HG03139 (cell line): ENCODE data around the gene C19orf85.
"Not testable (repeated sequence)": the region's sequence is repeated elsewhere in the genome, so short reads cannot be mapped to it uniquely, and the experiment has no call there.

Experiments used
- ATAC-seq: cut with Tn5 transposase; IDR thresholded peaks from one replicate; pipeline ENCODE4 v1.9.1; 2021; ENCODE audit not compliant: unreplicated experiment

The C19orf85 gene

GRCh38 chr19:55459950-55460657, 4.4 kb downstream of the C19orf85 start:
- ATAC-seq = no peak

DNA sequence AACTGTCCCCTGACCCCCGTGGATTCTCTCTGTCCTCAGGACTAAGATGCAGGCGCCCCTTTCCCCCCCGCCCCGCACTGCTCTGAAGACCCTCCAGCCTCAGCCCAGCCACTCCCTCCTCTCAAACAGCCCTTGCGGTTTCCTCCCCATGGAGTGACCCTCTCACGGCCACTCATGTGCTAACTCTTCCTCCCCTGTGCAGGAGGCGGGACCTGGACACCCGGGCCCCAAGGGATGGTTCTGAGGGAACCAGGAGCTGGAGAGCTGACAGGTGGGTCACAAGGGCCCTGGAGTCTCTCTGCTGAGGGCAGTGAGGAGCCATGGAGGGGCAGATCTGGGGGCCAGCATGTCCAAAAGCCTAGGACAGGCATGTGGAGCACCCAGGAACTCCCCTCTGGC, 5.0 kb downstream of the C19orf85 start:
- ATAC-seq = no peak

- ATAC-seq = no peak
Measured at GRCh38 chr19:55457683-55458457, 6.7 kb downstream of the C19orf85 start.

DNA sequence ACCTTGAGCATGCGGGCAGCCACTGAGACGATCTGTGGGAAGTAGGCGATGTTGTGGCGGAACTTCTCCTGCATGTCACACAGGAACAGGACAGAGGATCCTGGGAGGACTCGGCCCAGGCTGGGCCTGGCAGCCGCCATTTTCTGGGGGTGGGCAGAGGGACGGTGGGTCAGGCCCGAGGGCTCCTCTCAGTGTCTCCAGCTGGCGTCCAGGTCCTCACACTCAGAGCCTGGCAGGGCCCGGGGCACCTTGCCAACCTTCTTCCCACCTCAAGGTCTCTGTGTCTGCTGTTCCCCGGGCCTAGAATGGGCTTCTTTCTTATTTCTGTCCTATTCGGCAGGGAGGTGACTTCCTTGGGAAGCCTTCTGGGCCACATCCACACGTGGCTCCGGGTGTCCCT, 8.2 kb downstream of the C19orf85 start:
- ATAC-seq = no peak

DNA sequence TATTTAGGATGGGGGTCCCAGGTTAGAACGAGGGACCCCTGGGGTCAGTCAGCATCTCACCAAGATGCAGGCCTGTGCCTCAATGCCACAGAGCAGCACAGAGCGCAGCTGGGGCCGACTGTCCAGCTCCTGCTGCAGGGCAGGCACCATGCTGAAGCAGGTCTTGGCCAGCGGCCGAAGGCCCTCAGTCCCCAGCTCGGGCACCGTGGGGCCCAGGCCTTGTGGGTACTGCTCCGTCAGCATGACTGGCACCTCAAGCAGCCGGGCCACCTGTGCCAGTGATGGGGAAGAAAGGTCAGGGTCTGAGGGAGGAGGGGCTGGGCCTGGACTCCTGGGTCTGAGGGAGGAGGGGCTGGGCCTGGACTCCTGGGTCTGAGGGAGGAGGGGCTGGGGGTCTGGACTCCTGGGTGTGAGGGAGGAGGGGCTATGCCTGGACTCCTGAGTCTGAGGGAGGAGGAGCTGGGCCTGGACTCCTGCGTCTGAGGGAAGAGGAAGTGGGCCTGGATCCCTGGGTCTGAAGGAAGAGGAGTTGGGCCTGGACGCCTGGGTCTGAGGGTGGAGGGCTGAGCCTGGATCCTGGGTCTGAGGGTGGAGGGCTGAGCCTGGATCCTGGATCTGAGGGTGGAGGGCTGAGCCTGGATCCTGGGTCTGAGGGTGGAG, 8.8 kb downstream of the C19orf85 start:
- no peak for ATAC-seq

GRCh38 chr19:55454787-55455243, 9.7 kb downstream of the C19orf85 start:
- no peak for ATAC-seq

DNA sequence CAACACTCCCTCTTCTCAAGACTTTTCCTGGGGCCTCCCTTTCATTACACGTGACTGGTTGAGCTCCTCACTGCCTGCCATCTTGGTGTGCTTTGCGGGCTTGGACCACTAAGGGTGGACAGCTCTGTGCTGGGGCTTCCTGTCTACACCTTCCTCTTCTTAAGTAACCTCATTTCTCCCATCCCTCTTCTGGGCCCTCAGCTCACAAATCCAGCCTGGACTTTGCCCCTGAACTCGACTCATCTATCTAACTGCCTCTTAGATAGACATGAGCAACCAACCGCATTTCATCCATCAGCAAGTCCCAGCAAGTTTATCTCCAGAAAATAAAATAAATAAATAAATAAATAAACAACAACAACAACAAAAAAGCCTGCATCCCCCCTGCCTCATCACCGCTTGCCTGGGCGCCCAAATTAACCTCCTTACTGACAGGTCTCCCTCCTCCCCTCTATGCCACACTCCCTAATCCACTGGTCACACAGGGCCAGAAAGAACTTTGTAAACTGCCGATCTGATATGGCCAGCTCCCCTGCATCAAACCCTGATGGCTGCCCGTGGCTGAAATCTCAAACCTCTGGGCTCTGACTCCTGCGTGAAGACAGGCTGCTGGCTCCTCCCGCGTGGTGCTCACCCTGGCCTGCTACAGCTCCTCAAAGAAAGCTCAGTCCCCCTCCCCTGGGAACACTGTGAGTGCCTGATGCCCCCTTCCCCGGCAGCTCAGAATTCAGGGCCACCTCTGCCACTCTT, 10.9 kb downstream of the C19orf85 start:
- no peak for ATAC-seq

GRCh38 chr19:55452749-55453346, 11.7 kb downstream of the C19orf85 start:
- no peak for ATAC-seq

DNA sequence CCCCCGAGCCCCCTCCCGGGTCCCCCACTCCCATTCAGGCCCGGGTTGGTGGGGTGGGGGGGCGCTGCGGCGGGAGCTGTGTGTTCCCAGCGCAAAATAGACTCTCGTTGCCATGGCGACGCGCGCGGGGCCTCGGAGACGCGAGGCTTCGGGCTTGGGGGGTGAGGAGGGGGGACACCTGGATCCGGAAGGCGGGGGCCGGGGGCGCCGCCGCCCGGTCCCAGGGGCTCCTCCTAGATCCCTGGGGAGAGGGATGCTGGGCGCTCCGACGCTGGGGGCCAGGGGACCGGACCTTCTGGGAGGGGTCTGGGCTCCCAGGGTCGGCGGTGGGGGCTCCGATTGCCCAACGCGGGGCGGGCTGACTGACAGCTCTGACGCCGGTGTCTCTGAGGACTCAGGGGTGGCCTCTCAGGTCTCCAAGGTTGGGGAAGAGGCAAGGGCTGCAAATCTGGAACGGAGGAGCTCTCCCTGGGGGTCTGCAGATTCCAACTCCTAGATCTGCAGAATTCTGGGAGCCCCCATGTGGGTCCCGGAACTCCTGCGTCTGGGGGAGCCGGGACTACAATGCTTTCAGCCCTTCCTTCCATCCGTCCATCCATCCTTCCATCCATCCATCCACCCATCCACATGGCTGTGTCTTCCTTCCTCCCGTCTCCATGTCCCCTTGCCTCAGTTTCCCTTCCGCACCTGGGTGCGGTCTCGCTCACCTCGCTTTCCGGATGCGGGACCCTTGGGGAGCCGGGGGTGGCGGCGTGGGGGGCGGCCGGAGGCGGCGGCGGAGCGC, 12.4 kb downstream of the C19orf85 start:
- ATAC-seq = no peak

DNA sequence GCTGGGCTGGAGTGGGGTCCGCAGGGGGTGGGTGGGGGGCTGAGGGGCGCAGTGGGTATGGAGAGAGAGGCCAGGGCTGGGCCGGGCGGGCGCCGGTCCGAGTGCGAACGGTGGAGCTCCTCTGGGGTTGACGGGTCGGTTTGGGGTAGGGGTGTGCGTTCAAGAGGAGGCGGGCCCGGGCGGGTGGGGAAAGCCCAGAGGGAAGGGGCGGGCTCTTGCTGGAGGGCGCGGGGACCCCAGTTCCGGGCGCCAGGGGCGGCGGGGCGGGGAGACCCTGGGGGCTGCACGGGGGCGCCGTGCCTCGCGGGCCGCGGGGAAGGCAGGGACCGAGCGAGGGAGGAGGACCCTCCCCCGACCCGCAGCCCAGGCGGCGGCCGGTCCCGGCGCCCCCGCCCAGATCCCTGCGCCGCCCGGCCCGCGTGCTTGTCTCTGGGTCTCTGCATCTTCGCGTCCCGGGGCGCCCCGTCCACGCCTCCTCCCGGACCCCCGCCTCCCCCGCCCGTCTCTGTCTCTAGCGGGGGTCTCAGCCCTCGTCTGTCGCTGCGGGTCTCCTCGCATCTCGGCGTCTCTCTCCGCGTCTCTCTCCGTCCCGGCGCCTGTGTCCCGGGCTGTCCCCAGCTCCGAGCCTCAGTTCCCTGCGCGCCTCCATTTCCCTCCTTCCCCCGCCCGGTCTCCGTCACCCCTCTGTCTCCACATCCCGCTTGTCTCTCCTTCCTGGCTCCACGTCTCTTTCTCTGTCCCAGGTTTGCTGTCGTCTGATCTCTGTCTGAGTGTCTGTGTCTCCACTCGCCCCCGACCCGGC, 13.2 kb downstream of the C19orf85 start:
- no peak for ATAC-seq

- no peak for ATAC-seq
Measured at GRCh38 chr19:55449469-55449868, 15.1 kb downstream of the C19orf85 start.

DNA sequence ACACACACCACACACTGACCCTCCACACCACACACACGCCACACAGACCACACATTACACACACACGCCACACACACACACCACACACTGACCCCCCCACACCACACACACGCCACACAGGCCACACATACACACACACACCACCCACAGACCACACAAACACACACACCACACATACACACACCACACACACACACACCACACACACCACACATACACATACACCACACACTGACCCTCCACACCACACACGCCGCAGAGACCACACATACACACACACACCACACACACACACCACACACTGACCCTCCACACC, 16.4 kb downstream of the C19orf85 start:
- not testable (repeated sequence) for ATAC-seq

- ATAC-seq = no peak
Measured at GRCh38 chr19:55447421-55448174, 17.0 kb downstream of the C19orf85 start.

GRCh38 chr19:55446060-55446459, 18.5 kb downstream of the C19orf85 start:
- ATAC-seq = no peak

GRCh38 chr19:55444646-55445045, 19.9 kb downstream of the C19orf85 start:
- no peak for ATAC-seq

DNA sequence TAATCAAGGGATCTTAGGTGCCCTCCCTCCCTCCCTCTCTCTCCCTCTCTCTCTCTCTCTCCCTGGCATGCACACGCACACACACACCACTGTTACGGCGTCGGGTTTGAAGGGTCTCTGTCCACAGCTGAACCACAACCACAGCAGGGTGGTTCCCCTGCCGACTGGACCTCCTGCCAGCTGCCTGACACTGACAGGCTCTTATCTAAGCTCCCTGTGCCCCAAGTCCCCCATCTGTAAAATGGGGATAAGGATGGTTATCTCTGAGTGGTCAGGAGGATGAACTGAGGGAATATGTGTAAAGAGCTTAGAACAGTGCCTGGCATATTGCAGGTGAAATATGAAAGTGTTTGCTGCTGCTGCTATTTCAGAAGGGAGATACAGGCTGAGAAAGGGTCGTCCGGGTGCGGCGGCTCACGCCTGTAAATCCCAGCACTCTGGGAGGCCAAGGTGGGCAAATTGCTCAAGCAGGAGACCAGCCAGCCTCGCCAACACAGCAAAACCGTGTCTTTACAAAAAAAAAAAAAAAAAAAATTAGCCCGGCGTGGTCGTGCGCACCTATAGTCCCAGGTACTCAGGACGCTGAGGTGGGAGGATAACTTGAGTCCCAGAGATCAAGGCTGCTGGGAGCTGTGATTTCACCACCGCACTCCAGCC, 20.6 kb downstream of the C19orf85 start:
- ATAC-seq = no peak

DNA sequence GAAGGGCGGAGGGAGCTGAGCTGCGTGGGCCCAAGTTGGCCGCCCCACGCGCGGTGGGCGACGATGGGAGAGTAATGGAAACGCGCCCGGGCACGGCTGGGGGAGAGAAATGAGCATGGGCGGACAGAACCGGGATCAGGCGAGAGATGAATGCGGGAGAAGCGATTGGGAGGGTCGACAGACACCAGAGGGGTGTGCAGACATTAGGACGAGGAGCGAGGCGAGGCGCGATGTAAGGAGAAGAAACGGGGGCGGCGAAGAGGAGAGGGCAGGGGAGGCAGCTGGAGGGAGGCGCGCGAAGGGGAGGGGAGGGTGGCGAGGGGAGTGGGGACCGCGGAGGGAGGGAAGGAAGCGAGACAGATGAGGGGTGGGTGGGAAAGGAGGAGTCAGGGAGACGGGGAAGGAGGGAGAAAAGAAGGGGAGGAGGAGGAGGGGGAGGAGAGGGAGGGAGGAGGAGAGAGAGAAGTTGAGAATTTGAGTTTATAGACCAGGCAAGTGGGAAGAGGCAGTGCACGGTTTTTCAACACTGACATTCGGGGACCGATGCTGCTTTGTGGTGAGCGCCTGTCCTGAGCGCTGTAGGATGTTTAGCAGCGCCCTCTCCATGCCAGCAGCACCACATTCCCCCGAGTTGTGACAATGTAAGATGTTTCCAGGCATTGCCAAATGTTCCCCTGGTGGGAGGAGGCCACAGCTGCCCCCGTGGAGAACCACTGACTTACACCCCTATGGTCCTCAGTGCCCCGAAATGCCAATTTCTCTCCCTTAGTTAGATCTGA, 21.3 kb downstream of the C19orf85 start, which contains the start of gene SHISA7:
Gene SHISA7, minus strand, starts transcription at position 256 of the 779 bp plus-strand sequence. CDS start 437 bp downstream, outside the sequence.
- ATAC-seq = no peak
